Stimulated activated naive B cell treated with anti-CD40 and anti-IgM and Interleukin-4, amounts not matched to agents 10 μg/mL and 1 μg/mL and 100 μg/mL, for 72 hours (primary cell): ENCODE data around the gene REG3G.
"Not testable (repeated sequence)": the region's sequence is repeated elsewhere in the genome, so short reads cannot be mapped to it uniquely, and the experiment has no call there.

Experiments used
- ATAC-seq, 2 donors: fragments of 150-1000 bp; cut with Tn5 transposase; replicated peaks; 2 replicates each; pipeline ENCODE4 v1.10.0; 2021; ENCODE audit warnings: moderate library complexity in 1 of 2
- DNase-seq: peaks from one replicate; pipeline ENCODE4 v3.0.0; 2021
- H3K27ac Mint-ChIP-seq: one replicate; pipeline ENCODE4 v1.8.0; 2022; ENCODE audit warnings: mild to moderate bottlenecking, mixed read lengths
- H3K27me3 Mint-ChIP-seq, 2 donors: one replicate each; pipeline ENCODE4 v1.8.0; 2022; ENCODE audit warnings: mixed read lengths in 2 of 2
- H3K36me3 Mint-ChIP-seq, 2 donors: one replicate each; pipeline ENCODE4 v1.8.0; 2022; ENCODE audit warnings: mixed read lengths in 2 of 2, mild to moderate bottlenecking in 1 of 2
- H3K4me1 Mint-ChIP-seq, 2 donors: one replicate each; pipeline ENCODE4 v1.8.0; 2022; ENCODE audit warnings: mixed read lengths in 2 of 2, mild to moderate bottlenecking in 1 of 2
- H3K4me3 Mint-ChIP-seq, 2 donors: one replicate each; pipeline ENCODE4 v1.8.0; 2022; ENCODE audit warnings: mild to moderate bottlenecking in 2 of 2, mixed read lengths in 2 of 2, moderate library complexity in 1 of 2
- H3K9me3 Mint-ChIP-seq, 2 donors: one replicate each; pipeline ENCODE4 v1.8.0; 2022; ENCODE audit warnings: mixed read lengths in 2 of 2, mild to moderate bottlenecking in 1 of 2

Gene REG3G

GRCh38 chr2:78999406-78999805 lies 26.1 kb upstream of the REG3G start:
- Mint-ChIP-seq H3K36me3 (no peaks in the 10 kb centered on the region), H3K4me3 (no peak overlapping the region), H3K4me1 (peaks cover 0 to 1% of the 10 kb centered on the region in 2 donors), H3K27me3 (peaks cover 6 to 9% of the 10 kb centered on the region in 2 donors), H3K27ac (no peak overlapping the region), H3K9me3 (no peaks in the 10 kb centered on the region)
- ATAC-seq (no peak), DNase-seq (no peak)

GRCh38 chr2:79000008-79000576 lies 25.4 kb upstream of the REG3G start:
- Mint-ChIP-seq H3K4me3 (no peak overlapping the region), H3K27ac (no peak overlapping the region), H3K27me3 (peaks cover 1 to 2% of the 10 kb centered on the region in 2 donors), H3K9me3 (no peaks in the 10 kb centered on the region), H3K4me1 (no peaks in the 10 kb centered on the region), H3K36me3 (no peaks in the 10 kb centered on the region)
- DNase-seq (no peak), ATAC-seq (no peak)

DNA sequence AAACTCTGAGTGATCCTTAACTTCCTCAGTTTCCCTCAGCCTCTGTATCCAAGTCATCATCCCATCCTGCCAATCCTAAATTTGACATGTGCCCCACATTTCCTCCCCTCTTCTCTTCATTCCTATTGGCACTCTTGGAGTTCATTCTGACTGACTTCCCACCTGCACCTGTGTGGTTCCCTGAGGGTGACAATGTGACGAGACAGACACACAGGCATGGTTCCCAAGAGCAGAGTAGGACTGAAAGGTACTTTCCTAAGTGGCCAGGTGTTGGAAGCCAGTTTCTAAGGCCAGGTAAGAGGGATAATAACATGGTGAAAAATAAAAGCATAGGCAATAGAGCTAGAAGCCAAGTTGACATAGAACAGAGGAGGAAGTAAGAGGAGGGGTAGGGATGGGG lies 24.2 kb upstream of the REG3G start:
- H3K27me3 Mint-ChIP-seq = no peaks in the 10 kb centered on the region
- ATAC-seq (no peak), DNase-seq (no peak)
- H3K4me3 Mint-ChIP-seq = no peak overlapping the region
- H3K27ac Mint-ChIP-seq = no peak overlapping the region
- no peaks in the 10 kb centered on the region for H3K36me3 Mint-ChIP-seq
- no peaks in the 10 kb centered on the region for H3K4me1 Mint-ChIP-seq
- no peaks in the 10 kb centered on the region for H3K9me3 Mint-ChIP-seq

DNA sequence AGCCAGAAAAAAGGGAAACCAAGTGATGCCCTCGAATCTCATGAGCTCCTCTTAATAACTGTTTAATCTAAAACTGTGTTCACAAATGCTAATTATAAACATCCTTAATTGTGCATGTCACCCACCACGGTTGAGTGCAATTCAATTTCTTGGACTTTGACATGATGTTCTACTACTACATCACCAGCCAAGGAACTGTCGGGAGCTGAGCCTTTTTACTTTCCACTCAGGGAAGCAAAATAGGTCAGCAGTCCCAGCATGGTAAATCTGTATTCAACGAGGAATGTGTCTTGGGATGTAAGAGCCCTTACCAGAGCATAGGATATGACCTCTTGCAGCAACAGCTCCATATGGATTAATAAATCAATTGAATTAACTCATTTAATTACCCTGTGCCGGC lies 20.8 kb upstream of the REG3G start:
- peaks cover 3 to 5% of the 10 kb centered on the region in 2 donors for H3K4me1 Mint-ChIP-seq
- ATAC-seq (no peak), DNase-seq (no peak)
- no peak overlapping the region for H3K4me3 Mint-ChIP-seq
- no peaks in the 10 kb centered on the region for H3K27me3 Mint-ChIP-seq
- no peaks in the 10 kb centered on the region for H3K9me3 Mint-ChIP-seq
- no peaks in the 10 kb centered on the region for H3K36me3 Mint-ChIP-seq
- no peak overlapping the region for H3K27ac Mint-ChIP-seq

DNA sequence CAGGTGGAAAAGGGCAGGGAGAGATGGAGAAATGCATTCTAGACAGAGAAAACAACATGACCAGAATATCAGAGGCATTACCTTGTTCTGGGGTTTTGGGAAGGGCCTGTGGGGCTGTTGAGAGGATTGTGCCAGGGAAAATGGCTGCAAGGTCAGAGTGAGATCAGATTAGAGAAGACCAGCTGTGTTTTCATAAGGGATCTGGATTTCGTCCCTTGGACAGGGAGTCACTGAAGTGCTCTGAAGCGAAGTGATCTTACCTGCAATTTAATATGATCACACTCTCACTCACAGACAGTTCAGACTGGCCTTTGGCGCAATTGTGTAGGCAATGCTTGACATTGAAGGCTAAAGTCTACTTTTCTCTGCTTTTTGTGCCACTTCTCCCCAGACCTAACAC lies 20.3 kb upstream of the REG3G start:
- Mint-ChIP-seq H3K4me1 (peaks cover 5 to 9% of the 10 kb centered on the region in 2 donors), H3K36me3 (no peaks in the 10 kb centered on the region), H3K27ac (no peak overlapping the region), H3K27me3 (no peaks in the 10 kb centered on the region), H3K4me3 (no peak overlapping the region), H3K9me3 (no peaks in the 10 kb centered on the region)
- ATAC-seq (no peak), DNase-seq (no peak)

DNA sequence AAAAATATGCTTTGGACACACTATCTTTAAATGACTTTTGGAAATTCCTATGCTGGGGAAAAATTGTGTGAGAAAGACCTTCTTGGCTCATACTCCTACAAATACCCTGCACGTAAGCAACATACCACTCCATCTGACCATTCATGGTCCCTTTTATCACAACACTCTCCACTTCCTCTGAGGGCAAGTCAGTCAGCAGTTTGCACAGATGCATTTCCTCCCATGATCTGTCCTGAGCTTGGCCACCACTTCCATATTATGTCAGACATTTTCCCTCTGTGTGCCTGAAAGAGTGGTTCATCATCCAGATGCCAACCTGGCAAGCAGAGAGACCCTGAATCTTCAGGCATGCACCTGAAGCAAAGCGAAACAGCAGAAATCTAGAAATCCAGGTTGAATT lies 16.1 kb upstream of the REG3G start:
- DNase-seq (no peak), ATAC-seq (no peak)
- H3K4me3 Mint-ChIP-seq = no peak overlapping the region
- H3K4me1 Mint-ChIP-seq = peaks cover 10 to 24% of the 10 kb centered on the region in 2 donors
- no peaks in the 10 kb centered on the region for H3K9me3 Mint-ChIP-seq
- H3K27me3 Mint-ChIP-seq = no peaks in the 10 kb centered on the region
- H3K36me3 Mint-ChIP-seq = no peaks in the 10 kb centered on the region
- no peak overlapping the region for H3K27ac Mint-ChIP-seq

GRCh38 chr2:79011496-79011895 lies 14.0 kb upstream of the REG3G start:
- Mint-ChIP-seq H3K4me1 (peaks cover 10 to 24% of the 10 kb centered on the region in 2 donors), H3K9me3 (no peaks in the 10 kb centered on the region), H3K4me3 (no peak overlapping the region), H3K36me3 (no peaks in the 10 kb centered on the region), H3K27me3 (no peaks in the 10 kb centered on the region), H3K27ac (no peak overlapping the region)
- peak; percentile 52 to 59 for ATAC-seq
- no peak for DNase-seq

- DNase-seq (no peak), ATAC-seq (no peak)
- Mint-ChIP-seq H3K4me3 (no peak overlapping the region), H3K27me3 (no peaks in the 10 kb centered on the region), H3K27ac (no peak overlapping the region), H3K4me1 (peaks cover 10 to 21% of the 10 kb centered on the region in 2 donors), H3K9me3 (no peaks in the 10 kb centered on the region), H3K36me3 (no peaks in the 10 kb centered on the region)
These were observed 11.9 kb upstream of the REG3G start for GRCh38 chr2:79013629-79014028.

GRCh38 chr2:79016342-79016741 lies 9.2 kb upstream of the REG3G start:
- H3K27me3 Mint-ChIP-seq = no peaks in the 10 kb centered on the region
- DNase-seq (no peak), ATAC-seq (no peak)
- no peaks in the 10 kb centered on the region for H3K36me3 Mint-ChIP-seq
- peaks cover 0 to 6% of the 10 kb centered on the region in 2 donors for H3K4me1 Mint-ChIP-seq
- H3K27ac Mint-ChIP-seq = no peak overlapping the region
- H3K4me3 Mint-ChIP-seq = no peak overlapping the region
- no peaks in the 10 kb centered on the region for H3K9me3 Mint-ChIP-seq

DNA sequence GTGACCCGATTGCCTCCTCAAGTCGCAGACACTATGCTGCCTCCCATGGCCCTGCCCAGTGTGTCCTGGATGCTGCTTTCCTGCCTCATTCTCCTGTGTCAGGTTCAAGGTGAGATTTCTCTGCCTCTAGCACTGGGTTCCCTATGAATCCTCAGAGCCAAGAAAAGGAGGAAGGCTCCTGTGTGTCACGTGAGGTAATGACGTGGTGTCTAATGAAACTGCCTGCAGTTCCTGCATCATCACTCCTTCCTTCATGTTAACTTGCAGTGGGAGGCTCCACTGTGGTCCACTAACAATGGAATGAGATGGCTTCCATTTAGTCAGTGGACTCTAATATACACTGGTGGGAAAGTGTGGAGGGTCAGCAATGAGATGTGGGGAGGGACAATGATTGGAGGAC lies 559 bp downstream of the REG3G start:
- Mint-ChIP-seq H3K4me1 (no peaks in the 10 kb centered on the region), H3K27me3 (peaks cover 8 to 25% of the 10 kb centered on the region in 2 donors), H3K4me3 (no peak overlapping the region), H3K36me3 (no peaks in the 10 kb centered on the region), H3K27ac (no peak overlapping the region), H3K9me3 (no peaks in the 10 kb centered on the region)
- DNase-seq (no peak), ATAC-seq (no peak)

DNA sequence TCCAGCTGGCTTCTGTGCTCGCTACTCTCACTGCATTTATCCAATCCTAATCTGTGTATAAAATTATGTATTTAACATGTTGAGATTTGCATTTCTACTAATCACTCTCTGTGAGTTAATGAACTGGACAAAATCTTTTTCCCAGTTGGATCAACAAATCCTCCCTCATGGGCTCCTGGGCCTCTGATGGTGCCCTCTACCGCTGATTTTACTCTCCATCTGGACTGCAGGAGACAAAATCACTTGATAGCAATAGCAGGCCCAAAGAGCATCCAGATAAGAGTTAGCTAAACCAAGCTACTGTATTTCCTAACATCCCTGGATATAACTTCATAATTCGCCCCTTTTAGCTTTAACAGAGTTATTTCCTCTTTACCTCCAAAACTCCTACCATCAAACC lies 14.4 kb downstream of the REG3G start:
- DNase-seq = no peak
- ATAC-seq = no peak
- H3K4me3 Mint-ChIP-seq = no peak overlapping the region
- H3K27me3 Mint-ChIP-seq = no peaks in the 10 kb centered on the region
- H3K9me3 Mint-ChIP-seq = no peaks in the 10 kb centered on the region
- no peaks in the 10 kb centered on the region for H3K36me3 Mint-ChIP-seq
- peaks cover 4 to 5% of the 10 kb centered on the region in 2 donors for H3K4me1 Mint-ChIP-seq
- H3K27ac Mint-ChIP-seq = no peak overlapping the region

DNA sequence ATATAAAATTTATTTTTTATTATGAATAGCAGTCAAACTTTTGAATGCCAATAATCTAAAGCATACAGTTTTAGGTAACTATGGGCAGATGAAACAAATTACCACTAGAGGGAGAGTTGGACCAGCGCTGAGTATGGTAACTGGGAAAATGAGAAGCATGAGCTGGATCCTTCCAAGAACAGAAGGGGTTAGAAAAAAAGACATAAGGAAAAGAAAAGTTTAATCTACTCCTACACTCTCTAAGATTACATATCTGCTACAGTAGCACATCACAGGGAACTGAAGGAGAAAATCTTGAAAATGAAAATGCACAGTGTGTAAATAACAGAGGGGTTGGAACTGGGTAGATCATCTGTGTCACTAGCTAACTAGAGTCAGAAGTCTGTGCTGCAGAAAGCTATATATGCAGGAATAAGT lies 15.5 kb downstream of the REG3G start:
- ATAC-seq (peak; percentile 67 to 71), DNase-seq (no peak)
- no peaks in the 10 kb centered on the region for H3K27me3 Mint-ChIP-seq
- no peaks in the 10 kb centered on the region for H3K9me3 Mint-ChIP-seq
- no peak overlapping the region for H3K4me3 Mint-ChIP-seq
- H3K36me3 Mint-ChIP-seq = no peaks in the 10 kb centered on the region
- H3K4me1 Mint-ChIP-seq = peaks cover 4 to 5% of the 10 kb centered on the region in 2 donors
- no peak overlapping the region for H3K27ac Mint-ChIP-seq

DNA sequence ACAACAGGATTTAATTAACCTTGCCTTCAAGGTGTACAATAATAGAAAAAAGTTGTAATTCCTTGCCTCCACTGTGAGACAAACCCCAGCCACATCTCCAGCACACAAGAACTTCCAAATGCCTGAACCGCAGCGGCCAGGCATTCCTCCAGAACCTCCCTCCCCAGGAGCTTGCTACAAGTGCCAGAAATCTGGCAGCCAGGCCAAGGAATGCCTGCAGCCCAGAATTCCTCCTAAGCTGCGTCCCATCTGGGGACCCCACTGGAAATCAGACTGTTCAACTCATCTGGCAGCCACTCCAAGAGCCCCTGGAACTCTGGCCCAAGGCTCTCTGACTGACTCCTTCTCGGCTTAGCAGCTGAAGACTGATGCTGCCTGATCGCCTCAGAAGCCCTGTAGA lies 28.0 kb downstream of the REG3G start:
- H3K36me3 Mint-ChIP-seq, H3K9me3 Mint-ChIP-seq: not testable (repeated sequence)

GRCh38 chr2:79054769-79055168 lies 29.3 kb downstream of the REG3G start:
- not testable (repeated sequence) for DNase-seq, H3K9me3 Mint-ChIP-seq, H3K36me3 Mint-ChIP-seq, H3K4me1 Mint-ChIP-seq, H3K4me3 Mint-ChIP-seq, ATAC-seq, H3K27me3 Mint-ChIP-seq, H3K27ac Mint-ChIP-seq

More for the DNA sequence above, 28.0 kb downstream of the REG3G start:
- ATAC-seq, H3K4me1 Mint-ChIP-seq, H3K27ac Mint-ChIP-seq, DNase-seq, H3K4me3 Mint-ChIP-seq, H3K27me3 Mint-ChIP-seq: not testable (repeated sequence)

GRCh38 chr2:79065201-79065600 lies 39.7 kb downstream of the REG3G start:
- Mint-ChIP-seq H3K9me3 (no peaks in the 10 kb centered on the region), H3K36me3 (no peaks in the 10 kb centered on the region), H3K4me1 (no peaks in the 10 kb centered on the region), H3K27me3 (no peaks in the 10 kb centered on the region), H3K4me3 (no peak overlapping the region), H3K27ac (no peak overlapping the region)
- no peak for DNase-seq
- ATAC-seq = no peak

DNA sequence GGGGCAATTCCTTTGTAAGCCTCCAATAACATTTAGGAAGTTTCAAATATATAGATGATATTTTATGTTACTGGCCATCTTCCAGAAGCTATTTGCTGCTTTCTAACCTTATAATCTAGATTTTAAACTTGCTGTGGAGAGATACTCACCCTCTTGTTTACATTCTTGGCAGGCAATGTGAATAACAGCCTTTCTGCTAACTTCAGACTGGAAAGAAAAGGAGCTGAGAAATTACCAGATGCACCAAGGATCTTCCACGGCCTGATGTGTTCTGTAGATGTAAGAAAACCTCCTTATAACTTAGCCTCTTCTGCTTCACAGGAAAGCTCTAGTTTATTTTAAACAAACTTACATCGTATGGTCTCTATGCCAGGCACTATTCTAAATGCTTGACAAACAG lies 45.6 kb downstream of the REG3G start:
- Mint-ChIP-seq H3K27me3 (peaks cover 5 to 6% of the 10 kb centered on the region in 2 donors), H3K9me3 (no peaks in the 10 kb centered on the region), H3K4me3 (no peak overlapping the region), H3K4me1 (no peaks in the 10 kb centered on the region), H3K27ac (no peak overlapping the region), H3K36me3 (no peaks in the 10 kb centered on the region)
- ATAC-seq (no peak), DNase-seq (no peak)
